CD4-positive, alpha-beta T cell (primary cell): ENCODE results near the gene AKT1. TPM values are rescaled to one million over a fixed set of nuclear protein-coding genes. Genes with fewer than 3 reads are reported as not detected.

ENCODE experiments used
- ATAC-seq: fragments of 200-7000 bp; cut with Tn5 transposase; one replicate; pipeline ENCODE4 v1.10.0; 2022; ENCODE audit warnings: mild to moderate bottlenecking; ENCODE audit not compliant: poor library complexity
- CTCF ChIA-PET: fragments of 350-600 bp; sonication (Branson Sonifier 250); formaldehyde crosslinking; loops from one replicate; lab custom pipeline; 2021; ENCODE audit warnings: antibody characterized with exemption, inconsistent platforms; lab: Charles Lee
- POLR2A ChIA-PET: fragments of 350-600 bp; sonication (Branson Sonifier 250); formaldehyde crosslinking; loops from one replicate; lab custom pipeline; 2021; ENCODE audit warnings: antibody characterized with exemption, inconsistent platforms; lab: Charles Lee
- DNase-seq, 14 experiments: peaks; one replicate each; pipeline ENCODE4 v3.0.0-alpha.2; 2013 to 2020; ENCODE audit warnings: mixed read lengths in 2 of 14
- H3K27ac ChIP-seq, 2 donors: one replicate each; pipeline versions ENCODE4 v1.5.1 to v1.7.0; 2013; ENCODE audit warnings: low read length in 2 of 2, low read depth in 1 of 2, mild to moderate bottlenecking in 1 of 2
- H3K27me3 ChIP-seq, 2 experiments: 1 replicate in 1 of 2; 2 replicates in 1 of 2; pipeline versions ENCODE4 v1.6.1 to v1.7.0; 2013; ENCODE audit warnings: low read length in 2 of 2, control low read depth in 1 of 2, mild to moderate bottlenecking in 1 of 2, moderate library complexity in 1 of 2; ENCODE audit not compliant: insufficient read depth in 2 of 2, control insufficient read depth in 1 of 2
- H3K36me3 ChIP-seq: one replicate; pipeline ENCODE4 v1.6.1; 2013; ENCODE audit warnings: low read length, control low read depth; ENCODE audit not compliant: insufficient read depth
- H3K4me1 ChIP-seq: one replicate; pipeline ENCODE4 v1.6.1; 2013; ENCODE audit warnings: low read length, control low read depth; ENCODE audit not compliant: insufficient read depth
- H3K4me3 ChIP-seq: one replicate; pipeline ENCODE4 v1.5.1; 2013; ENCODE audit warnings: mild to moderate bottlenecking, low read length, moderate library complexity
- H3K9me3 ChIP-seq, 2 experiments: 1 replicate in 1 of 2; 2 replicates in 1 of 2; pipeline versions ENCODE4 v1.6.1 to v1.7.0; 2013; ENCODE audit warnings: low read length in 2 of 2, mild to moderate bottlenecking in 2 of 2, control low read depth in 1 of 2, moderate library complexity in 1 of 2; ENCODE audit not compliant: control insufficient read depth in 1 of 2, insufficient read depth in 1 of 2
- H3K27ac Mint-ChIP-seq: one replicate; pipeline ENCODE4 v1.8.0; 2020; ENCODE audit warnings: mixed read lengths
- H3K27me3 Mint-ChIP-seq: one replicate; pipeline ENCODE4 v1.8.0; 2021; ENCODE audit warnings: mixed read lengths
- H3K36me3 Mint-ChIP-seq: one replicate; pipeline ENCODE4 v1.8.0; 2021; ENCODE audit warnings: low read depth, mixed read lengths
- H3K4me1 Mint-ChIP-seq: one replicate; pipeline ENCODE4 v1.8.0; 2021; ENCODE audit warnings: low read depth, mixed read lengths
- H3K4me3 Mint-ChIP-seq: one replicate; pipeline ENCODE4 v1.8.0; 2020; ENCODE audit warnings: mild to moderate bottlenecking, mixed read lengths
- H3K9me3 Mint-ChIP-seq: one replicate; pipeline ENCODE4 v1.8.0; 2020; ENCODE audit warnings: mixed read lengths
- CTCF ChIP-seq: fragments of 200-600 bp; IDR thresholded peaks from one replicate; pipeline ENCODE4 v1.8.0; 2022; ENCODE audit warnings: antibody characterized with exemption, mild to moderate bottlenecking
- intact Hi-C, 2 experiments: fragments of 100-400 bp; cut with DNase I in 1 of 2; cut with micrococcal nuclease in 1 of 2; formaldehyde crosslinking; loops; one replicate each; pipeline versions ENCODE4 v1.15.1 to v1.9.0; 2023 to 2025; cut with DNase I, micrococcal nuclease
- total RNA-seq, 174 experiments: library from RNA in 2 of 174; stranded (reverse) in 2 of 174; gene quantifications; one replicate each; pipeline ENCODE4 v1.2.3 and lab custom pipeline; 2021 to 2026

The AKT1 gene
- total RNA-seq, 2 experiments from 2014 or later: 58.8 to 66.5 TPM

GRCh38 chr14:104738375-104739019 is 57.1 kb downstream of the AKT1 start:
- no peaks in the 10 kb centered on the region for H3K4me1 ChIP-seq
- no peaks in the 10 kb centered on the region for H3K27me3 ChIP-seq
- H3K36me3 ChIP-seq: no peaks in the 10 kb centered on the region
- no peak overlapping the region for H3K4me3 Mint-ChIP-seq
- H3K9me3 ChIP-seq: no peaks in the 10 kb centered on the region
- no peak overlapping the region for H3K4me3 ChIP-seq
- no peak overlapping the region for H3K27ac ChIP-seq
- H3K27ac Mint-ChIP-seq: no peak overlapping the region
- intact Hi-C loops: no loop called here
- H3K36me3 Mint-ChIP-seq: no peaks in the 10 kb centered on the region
- H3K27me3 Mint-ChIP-seq: no peaks in the 10 kb centered on the region
- ATAC-seq: no peak
- no peaks in the 10 kb centered on the region for H3K9me3 Mint-ChIP-seq
- no peaks in the 10 kb centered on the region for H3K4me1 Mint-ChIP-seq
- no peak for TF ChIP-seq CTCF
- DNase-seq: no peak
- ChIA-PET POLR2A (no interaction called here), CTCF (no interaction called here)

GRCh38 chr14:104735830-104736642 is 59.5 kb downstream of the AKT1 start:
- no peaks in the 10 kb centered on the region for H3K27me3 Mint-ChIP-seq
- no peaks in the 10 kb centered on the region for H3K36me3 Mint-ChIP-seq
- ChIA-PET CTCF (no interaction called here), POLR2A (no interaction called here)
- Histone ChIP-seq H3K9me3 (no peaks in the 10 kb centered on the region), H3K4me3 (no peak overlapping the region), H3K36me3 (no peaks in the 10 kb centered on the region), H3K27me3 (no peaks in the 10 kb centered on the region), H3K4me1 (no peaks in the 10 kb centered on the region), H3K27ac (no peak overlapping the region)
- H3K27ac Mint-ChIP-seq: no peak overlapping the region
- intact Hi-C loops: no loop called here
- no peaks in the 10 kb centered on the region for H3K9me3 Mint-ChIP-seq
- no peak overlapping the region for H3K4me3 Mint-ChIP-seq
- no peak for TF ChIP-seq CTCF
- no peaks in the 10 kb centered on the region for H3K4me1 Mint-ChIP-seq
- DNase-seq (no peak), ATAC-seq (no peak)

GRCh38 chr14:104734991-104735779 is 60.4 kb downstream of the AKT1 start:
- TF ChIP-seq CTCF: no peak
- H3K36me3 Mint-ChIP-seq: no peaks in the 10 kb centered on the region
- Histone ChIP-seq H3K27ac (no peak overlapping the region), H3K36me3 (no peaks in the 10 kb centered on the region), H3K27me3 (no peaks in the 10 kb centered on the region), H3K4me1 (no peaks in the 10 kb centered on the region), H3K9me3 (no peaks in the 10 kb centered on the region), H3K4me3 (no peak overlapping the region)
- no peaks in the 10 kb centered on the region for H3K4me1 Mint-ChIP-seq
- H3K27ac Mint-ChIP-seq: no peak overlapping the region
- POLR2A ChIA-PET: no interaction called here
- H3K4me3 Mint-ChIP-seq: no peak overlapping the region
- intact Hi-C loops: no loop called here
- H3K9me3 Mint-ChIP-seq: no peaks in the 10 kb centered on the region
- DNase-seq (no peak), ATAC-seq (no peak)
- H3K27me3 Mint-ChIP-seq: no peaks in the 10 kb centered on the region
- CTCF ChIA-PET: no interaction called here
